GM20431 (cell line): ENCODE data around the gene CCDC85C.

Source experiments
- in situ Hi-C: fragments of 300-500 bp; cut with MseI, MboI; formaldehyde crosslinking; loops from one replicate; pipeline ENCODE4 v1.15.0; 2020; ENCODE audit warnings: low sequenced_read_pairs; ENCODE audit not compliant: unreplicated experiment

CCDC85C gene

DNA sequence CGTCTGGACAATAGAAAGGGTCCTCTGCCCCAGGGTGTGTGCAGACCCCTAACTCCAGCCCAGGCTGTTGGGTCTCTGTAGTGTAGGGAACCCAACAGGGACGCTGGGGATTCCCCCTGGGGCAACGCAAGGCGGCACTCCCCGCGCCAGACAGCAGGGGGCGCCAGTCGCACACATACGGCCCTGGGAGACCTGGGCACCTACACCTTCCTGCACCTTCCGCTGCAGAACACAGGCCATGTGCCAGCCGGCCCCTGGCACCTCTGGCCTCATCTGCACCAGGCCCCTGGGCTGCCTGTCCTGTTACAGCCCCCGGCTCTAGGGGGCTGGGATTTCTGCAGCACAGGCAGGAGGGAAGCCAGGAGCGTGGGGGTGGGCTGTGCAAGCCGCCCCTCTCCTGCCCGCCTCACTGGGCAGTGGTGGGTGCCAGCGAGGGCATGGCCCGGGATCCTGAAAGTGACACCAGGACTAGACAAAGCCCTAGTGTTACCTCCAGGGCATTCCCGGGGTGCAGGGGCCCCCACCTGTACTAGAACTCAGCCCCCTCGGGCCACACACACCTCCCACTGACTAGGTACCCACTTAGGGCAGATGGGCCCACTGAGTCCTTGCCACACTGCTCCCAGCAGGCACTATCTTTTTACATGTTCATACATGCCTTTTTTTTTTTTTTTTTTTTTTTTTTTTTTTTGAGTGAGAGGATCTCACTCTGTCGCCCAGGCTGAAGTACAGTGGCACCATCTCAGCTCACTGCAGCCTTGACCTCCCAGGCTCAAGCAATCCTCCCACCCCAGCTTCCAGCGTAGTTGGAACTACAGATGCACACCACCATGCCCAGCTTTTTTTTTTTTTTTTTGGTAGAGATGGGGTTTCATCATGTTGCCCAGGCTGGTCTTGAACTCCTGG is 85.3 kb downstream of the CCDC85C start:
- in situ Hi-C loops = loop anchor here (10.0 kb wide), 1 partner anchor 116 kb away; no protein-coding TSS in a partner anchor

DNA sequence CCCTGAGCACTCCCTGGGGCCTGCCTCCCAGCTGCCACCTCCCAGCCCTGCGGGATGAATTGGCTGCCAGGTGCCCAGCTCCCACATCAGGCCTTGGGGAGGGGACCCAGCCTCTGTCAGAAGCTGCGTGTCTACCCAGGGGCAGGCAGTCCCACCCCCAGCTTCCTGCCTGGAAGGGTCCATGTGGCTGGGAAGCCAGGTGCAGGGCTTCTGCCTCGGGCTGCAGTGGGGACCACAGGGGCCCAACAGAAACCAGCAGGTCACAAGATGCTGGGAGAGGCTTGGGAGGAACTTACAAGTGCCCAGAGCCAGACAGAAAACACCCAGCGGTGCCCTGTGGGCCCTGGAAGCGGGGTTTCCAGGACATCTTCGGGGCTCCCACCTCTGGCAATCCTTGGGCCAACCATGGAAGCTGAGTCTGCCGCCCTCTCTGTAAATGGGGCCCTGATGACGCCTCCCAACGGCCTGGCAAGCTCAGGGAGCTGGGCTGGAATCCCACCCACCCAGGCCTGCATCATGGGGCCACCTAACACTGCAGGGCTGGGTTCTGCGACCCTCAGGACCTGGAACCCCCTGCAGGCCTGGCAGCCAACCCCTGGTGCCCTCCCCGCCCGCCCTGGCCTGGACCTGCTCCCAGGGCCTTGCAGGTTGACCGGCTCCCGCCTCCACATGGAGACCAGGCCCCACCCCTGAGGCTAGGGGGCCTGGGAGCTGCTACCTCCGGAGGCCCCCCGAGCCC is 86.2 kb downstream of the CCDC85C start:
- in situ Hi-C loops = loop anchor here (10.0 kb wide), 1 partner anchor 117 kb away; no protein-coding TSS in a partner anchor

DNA sequence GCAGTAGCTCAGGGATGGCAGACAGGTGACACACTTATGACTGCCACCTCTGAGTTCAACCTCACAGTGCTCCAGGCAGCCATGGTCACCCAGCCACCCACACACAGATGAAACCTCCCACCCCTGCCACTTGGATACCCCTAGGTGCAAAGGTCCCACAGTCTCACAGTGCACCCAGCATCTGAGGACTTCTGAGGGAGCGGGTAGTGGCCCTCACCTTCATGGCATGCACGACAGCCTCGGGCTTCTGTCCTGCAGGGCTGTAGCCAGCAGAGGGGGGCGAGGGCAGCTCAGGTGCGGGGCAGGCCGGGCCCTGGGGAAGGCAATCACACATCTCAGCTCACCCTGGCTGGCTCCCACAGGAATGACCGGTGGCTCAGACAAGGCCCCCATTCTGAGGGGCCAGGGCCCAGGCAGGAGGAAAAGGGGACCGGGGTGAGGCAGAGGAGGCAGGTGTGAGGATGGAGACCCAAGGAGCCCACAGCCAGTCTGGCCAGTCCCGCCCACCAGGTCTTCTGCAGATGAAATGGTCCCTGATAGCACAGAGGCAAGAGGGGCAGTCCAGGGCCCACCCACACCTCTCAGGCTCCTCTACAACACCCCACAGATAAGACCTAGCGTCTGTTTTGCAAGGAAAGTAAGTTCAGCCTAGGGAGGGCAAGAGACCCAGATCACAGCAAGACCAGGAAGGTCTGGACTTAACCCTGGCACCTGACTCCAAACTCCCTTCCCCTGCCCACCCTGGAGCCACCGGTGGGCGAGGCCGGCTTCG is 87.0 kb downstream of the CCDC85C start:
- in situ Hi-C loops = loop anchor here (10.0 kb wide), 1 partner anchor 118 kb away; no protein-coding TSS in a partner anchor

DNA sequence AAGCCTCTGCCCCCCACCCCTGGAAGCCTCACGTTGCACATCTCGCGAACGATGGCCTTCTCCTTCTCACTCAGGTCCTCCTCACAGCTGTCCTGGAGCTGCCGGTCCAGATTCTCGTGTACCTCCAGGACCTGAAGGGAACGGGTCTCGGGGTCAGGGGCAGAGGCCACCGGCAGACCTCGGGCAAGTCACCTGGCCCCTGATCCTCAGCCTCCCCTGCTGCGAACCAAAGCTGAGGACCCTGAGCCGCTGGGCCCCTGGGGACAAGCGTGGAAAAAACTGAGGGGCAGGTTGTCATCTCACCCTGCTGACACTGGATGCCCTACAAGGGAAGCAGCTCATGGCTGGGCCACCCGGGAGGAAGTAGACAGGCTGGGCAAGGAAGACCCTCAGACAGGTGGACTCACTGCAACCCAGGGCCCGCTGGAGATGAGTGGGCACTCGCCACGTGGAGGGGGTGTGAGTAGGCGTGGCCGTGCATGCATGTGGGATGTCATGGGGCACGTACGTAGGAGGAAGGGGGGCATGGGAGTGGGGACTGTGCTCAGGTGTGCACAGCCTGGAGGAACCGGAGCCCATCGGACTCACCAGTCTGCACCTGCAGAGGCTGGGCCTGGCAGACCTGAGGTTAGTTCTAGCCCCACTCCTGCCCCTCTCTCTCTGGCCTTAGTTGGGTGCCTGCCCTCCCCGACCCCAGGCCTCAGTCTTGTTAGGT is 87.7 kb downstream of the CCDC85C start:
- in situ Hi-C loops = loop anchor here (10.0 kb wide), 1 partner anchor 118 kb away; no protein-coding TSS in a partner anchor

DNA sequence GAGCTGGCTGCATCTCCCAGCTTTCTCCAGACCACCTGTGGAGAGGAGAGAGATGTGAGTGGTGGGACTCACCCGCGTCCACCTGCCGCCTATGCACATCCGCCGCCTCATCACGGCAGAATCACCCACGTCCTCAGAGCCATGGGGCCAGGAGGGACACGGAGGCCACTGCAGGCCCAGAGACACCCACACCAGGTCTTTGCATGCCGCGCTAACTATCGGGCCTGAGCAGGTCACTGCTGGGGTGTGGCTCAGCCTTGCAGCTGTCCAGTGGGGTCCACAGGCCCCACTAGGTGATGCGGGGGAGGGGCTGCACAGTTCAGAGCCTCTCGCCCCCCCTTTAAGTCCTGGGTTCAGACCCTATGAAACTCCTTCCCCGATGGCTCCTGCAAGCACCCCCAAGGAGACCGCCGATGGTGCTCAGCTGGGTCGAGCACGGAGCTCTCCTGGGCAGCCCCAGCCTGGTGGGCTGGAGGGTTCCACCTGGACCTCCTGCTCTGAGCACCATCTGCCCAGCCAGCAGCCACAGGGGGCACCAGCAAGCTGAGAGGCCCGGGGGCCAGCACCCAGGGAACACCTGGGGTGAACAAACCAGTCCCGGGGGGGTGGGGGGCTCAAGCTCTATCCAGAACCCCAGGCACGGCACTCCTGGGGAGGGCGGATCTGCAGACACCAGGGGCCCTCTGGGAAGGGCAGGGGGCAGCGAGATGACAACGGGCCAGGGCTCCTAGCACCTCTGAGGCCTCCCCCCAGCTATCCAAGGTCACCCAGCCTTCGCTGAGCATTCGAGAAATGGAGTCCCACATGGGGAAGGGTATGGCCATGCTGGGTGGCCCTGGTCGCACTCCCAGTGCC is 88.5 kb downstream of the CCDC85C start:
- in situ Hi-C loops = loop anchor here (10.0 kb wide), 1 partner anchor 119 kb away; no protein-coding TSS in a partner anchor

DNA sequence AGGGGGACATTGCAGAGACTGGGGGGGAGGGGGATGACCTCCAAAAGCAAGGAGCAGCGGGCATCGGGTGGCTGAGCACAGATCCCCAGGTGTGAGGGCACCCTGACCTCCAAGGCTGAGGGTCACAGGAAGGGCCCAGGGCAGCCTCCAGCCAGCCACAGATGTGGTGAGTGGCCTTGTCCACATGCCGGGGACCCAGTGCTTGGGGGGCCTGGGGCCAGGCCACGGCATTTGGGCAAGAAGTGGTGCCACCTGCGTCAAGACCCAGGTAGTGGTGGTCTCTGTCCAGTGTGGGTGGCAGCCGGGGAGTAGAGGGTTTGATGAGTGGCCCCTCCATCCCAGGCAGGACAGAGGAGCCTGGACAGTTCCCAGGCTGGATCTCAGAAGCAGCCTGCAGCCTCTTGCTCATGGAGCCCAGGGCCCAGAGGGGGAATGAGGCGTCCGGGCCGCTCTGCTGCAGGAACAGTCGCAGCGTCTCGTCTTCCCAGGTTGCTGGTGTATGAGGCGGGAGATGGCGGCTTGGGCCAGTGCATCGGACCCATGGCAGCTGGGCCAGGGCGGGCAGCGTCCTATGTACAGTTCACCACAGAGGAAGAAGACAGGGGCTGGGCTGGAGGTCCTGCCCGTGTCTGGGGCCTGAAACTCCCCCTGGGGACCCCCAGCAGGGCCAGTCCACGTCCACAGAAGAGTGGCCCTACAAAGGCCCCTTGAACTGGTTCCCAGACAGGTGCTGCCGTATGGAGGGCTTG is 89.3 kb downstream of the CCDC85C start:
- in situ Hi-C loops = loop anchor here (10.0 kb wide), 1 partner anchor 120 kb away; no protein-coding TSS in a partner anchor

DNA sequence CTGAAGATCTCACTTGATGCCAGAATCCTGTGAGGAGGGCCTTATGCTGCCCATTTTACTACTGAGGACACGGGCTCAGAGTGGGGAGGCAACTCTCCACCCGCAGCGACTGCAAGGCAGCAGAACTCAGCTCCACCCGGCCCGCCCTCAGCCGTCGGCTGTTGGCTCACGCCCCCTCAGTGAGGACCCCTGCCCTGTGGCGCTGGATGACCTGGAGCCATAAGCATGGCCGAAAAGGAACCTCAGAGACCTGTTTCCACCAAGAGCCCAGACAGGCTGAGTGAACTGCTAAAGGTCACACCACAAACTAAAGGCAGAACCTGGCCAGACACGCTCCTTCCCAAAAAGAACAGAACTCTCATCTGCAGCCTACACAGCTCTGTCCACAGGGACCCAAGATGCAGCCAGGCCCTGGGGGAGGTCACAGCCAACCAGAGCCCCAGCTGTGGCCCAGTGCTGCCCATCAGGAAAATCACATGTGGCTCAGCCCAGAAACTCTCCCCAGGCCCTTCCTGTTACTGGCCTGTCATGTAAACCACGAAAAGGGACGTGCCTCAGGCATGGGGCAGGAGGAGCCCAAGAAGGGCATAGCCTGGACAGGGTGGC is 90.0 kb downstream of the CCDC85C start:
- in situ Hi-C loops = loop anchor here (10.0 kb wide), 1 partner anchor 121 kb away; no protein-coding TSS in a partner anchor

DNA sequence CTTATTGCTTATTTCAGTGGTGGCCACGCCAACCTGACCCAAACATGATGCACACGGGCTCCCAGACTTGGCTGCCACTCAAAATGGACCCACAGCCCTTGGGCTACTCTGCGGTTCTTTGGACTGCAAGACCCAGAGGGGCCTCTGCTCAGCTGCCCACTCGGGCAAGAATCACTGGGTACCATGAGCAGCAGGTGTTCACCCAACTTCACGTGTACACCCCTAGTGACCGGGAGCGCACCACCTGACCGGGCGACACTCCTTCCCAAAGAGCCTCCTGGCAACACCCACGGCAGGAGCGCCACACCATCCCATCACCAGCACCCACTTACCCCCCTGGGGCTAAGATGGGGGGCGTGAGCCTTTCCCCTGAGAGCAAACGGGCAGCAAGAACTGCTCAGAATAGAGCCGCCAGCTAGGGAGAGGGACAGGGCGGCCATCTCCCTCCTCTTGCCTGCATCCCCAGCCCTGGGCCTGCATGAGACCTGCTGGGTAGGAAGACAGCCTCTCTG is 90.8 kb downstream of the CCDC85C start:
- in situ Hi-C loops = loop anchor here (10.0 kb wide), 1 partner anchor 122 kb away; no protein-coding TSS in a partner anchor

DNA sequence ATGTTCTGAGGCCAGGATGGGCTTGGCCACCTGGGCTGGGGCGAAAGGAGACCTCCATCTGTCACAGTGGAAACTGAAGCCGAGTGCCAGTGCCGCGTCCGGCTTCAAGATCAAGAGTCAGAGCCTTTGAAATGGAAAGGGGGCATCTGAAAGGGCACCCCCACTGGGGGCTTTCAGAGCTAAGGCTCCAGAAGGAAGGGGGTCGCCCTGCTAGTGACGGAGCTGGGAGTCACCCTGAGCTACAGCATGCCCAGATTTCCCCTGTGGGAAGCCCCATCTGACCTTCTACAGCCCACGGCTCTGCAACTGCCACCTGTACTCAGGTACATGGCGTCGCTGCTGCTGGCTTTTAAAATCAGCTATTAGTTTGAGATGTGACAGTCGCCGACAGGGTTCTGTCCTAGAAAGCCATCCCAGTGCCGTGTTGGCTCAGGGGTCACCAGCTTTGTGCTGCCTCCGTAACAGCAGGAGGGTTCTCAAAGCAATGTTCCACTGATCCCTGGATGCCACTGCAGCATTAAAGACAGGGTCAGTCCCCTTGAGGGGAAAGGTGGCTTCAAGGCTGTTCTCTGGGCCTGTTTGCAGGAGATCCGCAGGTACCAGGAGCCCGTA is 91.3 kb downstream of the CCDC85C start:
- in situ Hi-C loops = loop anchor here (10.0 kb wide), 1 partner anchor 122 kb away; no protein-coding TSS in a partner anchor

DNA sequence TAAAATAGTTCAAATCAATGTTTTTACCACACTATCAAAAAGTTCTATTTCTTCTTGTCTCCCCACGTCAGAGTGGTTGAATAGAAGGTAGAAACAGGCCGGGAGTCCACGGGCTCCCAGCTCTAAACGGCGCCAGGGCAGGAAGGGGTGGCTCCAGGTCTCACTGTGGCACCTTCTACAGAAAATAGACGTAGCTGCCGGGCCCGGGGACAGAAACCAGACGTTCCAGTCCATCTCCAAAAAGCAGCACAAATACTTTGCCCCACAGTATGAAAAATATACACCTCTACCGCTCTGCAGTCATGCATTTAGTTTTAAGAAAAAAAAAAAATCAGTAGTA is 91.9 kb downstream of the CCDC85C start:
- in situ Hi-C loops = loop anchor here (10.0 kb wide), 1 partner anchor 123 kb away; no protein-coding TSS in a partner anchor

DNA sequence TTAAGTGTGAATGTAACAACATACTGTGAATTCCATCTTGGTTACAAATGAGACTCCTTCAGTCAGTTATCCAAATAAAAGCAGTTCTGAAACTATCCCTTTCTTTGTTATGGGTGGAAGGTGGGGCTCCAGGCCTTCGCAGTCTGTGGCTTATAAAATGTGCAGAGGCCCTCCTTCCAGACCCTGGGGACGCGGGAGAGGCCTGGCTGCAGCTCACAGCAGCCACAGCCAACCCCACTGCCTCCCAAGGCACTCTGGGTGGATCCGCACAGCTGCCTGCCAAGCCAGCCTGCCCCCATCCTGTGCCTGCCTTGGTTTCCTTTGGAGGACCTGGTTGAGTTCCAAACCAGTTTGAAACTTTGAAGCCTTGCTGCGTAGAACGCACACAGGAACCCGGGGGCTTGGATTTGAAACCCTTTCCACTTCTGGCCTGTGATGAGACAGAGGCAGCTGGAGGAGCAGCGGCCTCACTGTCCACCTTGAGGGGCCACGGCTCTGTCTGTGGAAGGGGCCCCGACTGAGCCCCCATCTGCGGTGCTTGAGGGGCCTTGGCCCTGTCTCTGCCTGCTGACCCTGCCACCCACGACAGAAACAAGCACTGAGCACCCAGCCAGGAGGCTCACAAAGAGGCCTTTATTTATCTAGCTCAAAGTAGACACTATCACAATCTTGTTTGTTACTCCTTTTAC is 92.4 kb downstream of the CCDC85C start:
- in situ Hi-C loops = loop anchor here (10.0 kb wide), 1 partner anchor 123 kb away; no protein-coding TSS in a partner anchor

DNA sequence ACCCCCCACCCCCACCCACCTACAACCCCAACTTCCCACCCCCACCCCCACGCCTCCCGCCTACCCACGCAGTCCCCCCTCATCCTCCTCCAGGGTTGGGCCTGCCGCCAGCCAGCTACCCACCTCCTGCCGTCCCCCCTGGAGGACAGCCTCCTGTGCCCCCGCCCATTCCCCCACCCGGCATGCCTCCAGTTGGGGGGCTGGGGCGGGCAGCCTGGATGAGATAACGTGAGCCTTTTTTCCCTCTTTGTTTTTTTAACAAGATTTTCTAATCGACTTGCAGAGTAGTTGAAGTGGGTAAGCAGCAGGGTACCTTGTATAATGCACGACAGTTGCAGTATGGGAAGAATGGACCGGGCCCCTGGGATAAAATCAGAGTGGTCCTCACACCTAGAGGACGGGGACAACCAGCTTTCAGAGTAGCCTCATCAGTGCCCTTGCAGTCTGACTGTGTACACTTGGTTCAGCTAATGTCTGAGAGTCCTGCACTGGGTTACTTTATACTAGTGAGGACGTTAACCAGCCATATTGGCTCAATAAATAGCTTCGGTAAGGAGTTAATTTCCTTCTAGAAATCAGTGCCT is 93.4 kb downstream of the CCDC85C start:
- in situ Hi-C loops = loop anchor here (10.0 kb wide), 1 partner anchor 124 kb away; no protein-coding TSS in a partner anchor

DNA sequence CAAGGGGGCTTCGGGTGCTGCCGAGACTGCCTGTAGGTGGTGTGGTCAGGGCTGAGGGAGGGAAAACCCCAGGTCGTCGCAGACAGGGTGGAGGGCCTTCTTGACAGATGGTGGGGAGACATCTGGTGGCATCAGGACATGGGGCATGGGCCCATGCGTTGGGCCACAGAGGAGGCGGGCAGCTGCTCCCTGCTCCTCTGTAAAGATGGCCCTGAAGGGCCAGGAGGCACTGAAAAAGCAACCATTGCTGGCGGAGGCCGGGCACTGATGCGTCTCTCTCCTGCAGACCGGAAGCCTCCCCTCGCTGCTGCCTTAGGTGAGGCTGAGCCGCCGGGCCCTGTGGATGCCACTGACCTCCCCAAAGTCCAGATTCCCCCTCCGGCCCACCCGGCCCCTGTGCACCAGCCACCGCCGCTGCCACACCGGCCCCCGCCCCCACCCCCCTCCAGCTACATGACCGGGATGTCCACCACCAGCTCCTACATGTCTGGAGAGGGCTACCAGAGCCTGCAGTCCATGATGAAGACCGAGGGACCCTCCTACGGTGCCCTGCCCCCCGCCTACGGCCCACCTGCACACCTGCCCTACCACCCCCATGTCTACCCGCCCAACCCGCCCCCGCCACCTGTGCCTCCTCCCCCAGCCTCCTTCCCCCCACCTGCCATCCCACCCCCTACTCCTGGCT is 94.0 kb downstream of the CCDC85C start:
- in situ Hi-C loops = loop anchor here (10.0 kb wide), 1 partner anchor 125 kb away; no protein-coding TSS in a partner anchor

DNA sequence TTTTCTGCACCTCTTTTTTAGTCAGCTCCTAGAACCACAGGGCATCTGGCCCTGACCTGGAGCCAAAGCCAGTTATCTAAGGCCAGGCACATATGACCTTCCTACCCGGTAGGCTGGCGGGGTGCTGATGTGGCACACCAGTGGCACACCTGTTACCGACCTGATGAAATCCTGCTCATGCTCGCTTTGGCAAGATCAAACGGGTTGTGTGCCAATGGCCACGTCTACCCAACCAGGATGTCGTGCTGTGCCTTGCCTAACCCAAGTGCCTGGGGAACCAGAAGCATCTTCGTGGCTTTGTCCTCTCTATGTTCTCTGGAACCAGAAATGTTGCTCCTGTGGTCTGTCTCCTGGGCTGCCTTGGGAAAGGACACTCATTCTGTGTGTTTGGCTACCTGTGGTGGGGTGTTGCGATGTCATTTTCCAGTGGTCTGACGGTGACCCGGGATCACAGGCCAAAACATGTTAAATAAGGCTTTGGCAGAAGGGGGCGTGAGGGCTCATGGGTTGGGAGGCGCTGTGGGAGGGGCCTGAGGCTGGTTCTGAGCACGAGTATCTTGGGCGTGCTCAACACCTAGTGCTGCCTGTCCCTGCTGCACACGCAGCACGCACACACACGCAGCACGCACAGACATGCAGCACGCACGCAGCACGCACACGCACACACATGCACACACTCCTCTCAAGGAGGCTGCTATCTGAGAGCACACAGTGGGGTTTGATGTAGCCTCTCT is 94.9 kb downstream of the CCDC85C start:
- in situ Hi-C loops = no loop called here
